ENCODE measurements around the gene EMID1. TPM values are rescaled to one million over a fixed set of nuclear protein-coding genes. Genes with fewer than 3 reads are reported as not detected.

Gene EMID1
- total and polyA plus RNA-seq, 2 donors from 2014 or later: 9.6 to 25.5 TPM

DNA sequence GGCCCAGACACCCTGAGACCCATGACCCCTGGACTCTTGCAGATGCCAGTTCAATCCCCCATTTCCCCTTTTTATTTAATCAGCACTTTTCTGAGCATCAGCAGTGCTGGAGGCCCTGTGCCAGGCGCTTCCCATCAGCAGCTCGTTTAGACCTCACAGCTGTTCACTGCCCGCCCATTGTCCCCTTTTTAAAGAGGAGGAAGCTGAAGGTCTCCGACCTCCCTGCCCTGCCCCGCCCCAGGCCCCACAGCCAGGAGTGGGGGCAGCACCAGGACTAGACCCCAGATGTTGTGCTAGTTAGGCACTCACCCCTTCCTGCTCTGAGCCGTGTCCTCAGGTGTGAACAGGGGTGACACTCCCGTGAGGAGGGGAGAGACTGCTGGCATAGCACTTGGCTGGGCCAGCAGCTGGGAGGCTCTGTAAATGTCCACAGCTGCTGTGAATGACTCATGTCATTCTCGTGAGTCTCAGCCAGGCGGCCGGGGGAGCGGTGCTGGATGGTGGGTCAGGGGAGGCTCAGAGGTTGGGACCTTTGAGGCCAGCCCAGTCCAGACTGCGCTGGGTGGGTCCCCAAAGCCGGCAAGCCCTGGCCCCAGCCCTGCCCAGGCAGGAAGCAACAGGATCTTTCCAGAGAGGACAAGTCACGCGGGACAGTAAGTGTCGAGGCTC is 19.9 kb downstream of the EMID1 start:
- H3K4me1 ChIP-seq (ENCODE audit: control insufficient read depth in 2 of 3, insufficient read depth in 2 of 3, low read depth in 1 of 3, low read length in 3 of 3): peaks cover 0 to 5% (median 0%) of the 10 kb centered on the region in 3 donors
- H3K27me3 ChIP-seq (ENCODE audit: control insufficient read depth, insufficient read depth, low read length): no peaks in the 10 kb centered on the region
- DNase-seq (peak in 3 of 5 donors; percentile 35 to 95 (median 42)), FAIRE-seq (no peak)
- H3K27ac ChIP-seq (ENCODE audit: low read depth in 2 of 2, low read length in 2 of 2): peak overlapping the region; percentile 22 to 75
- H3K36me3 ChIP-seq (ENCODE audit: control insufficient read depth in 2 of 3, insufficient read depth in 3 of 3, low read length in 3 of 3): no peaks in the 10 kb centered on the region
- TF ChIP-seq, protein P1, sequence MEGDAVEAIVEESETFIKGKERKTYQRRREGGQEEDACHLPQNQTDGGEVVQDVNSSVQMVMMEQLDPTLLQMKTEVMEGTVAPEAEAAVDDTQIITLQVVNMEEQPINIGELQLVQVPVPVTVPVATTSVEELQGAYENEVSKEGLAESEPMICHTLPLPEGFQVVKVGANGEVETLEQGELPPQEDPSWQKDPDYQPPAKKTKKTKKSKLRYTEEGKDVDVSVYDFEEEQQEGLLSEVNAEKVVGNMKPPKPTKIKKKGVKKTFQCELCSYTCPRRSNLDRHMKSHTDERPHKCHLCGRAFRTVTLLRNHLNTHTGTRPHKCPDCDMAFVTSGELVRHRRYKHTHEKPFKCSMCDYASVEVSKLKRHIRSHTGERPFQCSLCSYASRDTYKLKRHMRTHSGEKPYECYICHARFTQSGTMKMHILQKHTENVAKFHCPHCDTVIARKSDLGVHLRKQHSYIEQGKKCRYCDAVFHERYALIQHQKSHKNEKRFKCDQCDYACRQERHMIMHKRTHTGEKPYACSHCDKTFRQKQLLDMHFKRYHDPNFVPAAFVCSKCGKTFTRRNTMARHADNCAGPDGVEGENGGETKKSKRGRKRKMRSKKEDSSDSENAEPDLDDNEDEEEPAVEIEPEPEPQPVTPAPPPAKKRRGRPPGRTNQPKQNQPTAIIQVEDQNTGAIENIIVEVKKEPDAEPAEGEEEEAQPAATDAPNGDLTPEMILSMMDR (IDR thresholded peaks at IDR 0.05; ENCODE audit: borderline replicate concordance, extremely low read depth, insufficient read depth): no peak
- no peaks in the 10 kb centered on the region for H3K9me3 ChIP-seq (ENCODE audit: control insufficient read depth in 2 of 3, insufficient read depth in 1 of 3, low read length in 3 of 3)
- H3K9ac ChIP-seq (ENCODE audit: low read length in 3 of 3): no peak overlapping the region
- intact Hi-C loops (cut with DNase I): no loop called here
- H3K4me3 ChIP-seq (ENCODE audit: low read length in 3 of 3): no peak overlapping the region

DNA sequence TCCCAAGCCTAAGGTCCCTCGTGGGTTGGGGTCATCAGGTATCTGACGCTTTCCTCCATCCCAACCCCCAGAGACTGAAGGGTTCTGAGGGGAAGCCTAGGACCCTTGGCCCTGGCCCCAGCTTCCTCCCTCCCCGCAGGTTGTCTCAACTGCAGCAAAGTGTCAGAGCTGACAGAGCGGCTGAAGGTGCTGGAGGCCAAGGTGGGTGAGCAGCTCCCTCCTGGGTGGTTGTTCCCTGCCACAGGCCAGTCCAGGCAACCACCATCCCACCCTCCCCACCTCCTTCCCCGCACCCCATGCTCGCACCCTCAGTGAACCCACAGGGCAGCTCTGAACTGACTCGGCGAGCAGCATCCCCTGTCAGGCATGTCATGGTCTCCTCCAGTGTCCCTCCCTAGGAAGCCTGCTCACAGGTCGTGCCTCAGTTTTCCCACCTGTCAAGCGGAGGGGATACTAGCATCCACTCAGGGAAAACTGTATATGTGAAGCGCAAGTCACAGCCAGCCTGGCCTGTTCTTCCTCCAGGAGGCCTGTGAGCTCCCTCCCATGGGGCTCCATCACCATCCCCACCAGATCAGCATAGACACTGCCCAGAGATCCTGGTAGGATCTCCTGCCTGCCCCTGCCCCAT is 20.8 kb downstream of the EMID1 start:
- peak overlapping the region in 1 of 2 donors; percentile 75 for H3K27ac ChIP-seq (ENCODE audit: low read depth in 2 of 2, low read length in 2 of 2)
- no peak overlapping the region for H3K4me3 ChIP-seq (ENCODE audit: low read length in 3 of 3)
- H3K27me3 ChIP-seq (ENCODE audit: control insufficient read depth, insufficient read depth, low read length): no peaks in the 10 kb centered on the region
- TF ChIP-seq, protein P1 (IDR thresholded peaks at IDR 0.05; ENCODE audit: borderline replicate concordance, extremely low read depth, insufficient read depth): no peak
- H3K9me3 ChIP-seq (ENCODE audit: control insufficient read depth in 2 of 3, insufficient read depth in 1 of 3, low read length in 3 of 3): no peaks in the 10 kb centered on the region
- peak in 1 of 5 donors; percentile 66 for DNase-seq
- peaks cover 0 to 5% (median 0%) of the 10 kb centered on the region in 3 donors for H3K4me1 ChIP-seq (ENCODE audit: control insufficient read depth in 2 of 3, insufficient read depth in 2 of 3, low read depth in 1 of 3, low read length in 3 of 3)
- intact Hi-C loops (cut with DNase I): no loop called here
- FAIRE-seq: no peak
- H3K9ac ChIP-seq (ENCODE audit: low read length in 3 of 3): no peak overlapping the region
- no peaks in the 10 kb centered on the region for H3K36me3 ChIP-seq (ENCODE audit: control insufficient read depth in 2 of 3, insufficient read depth in 3 of 3, low read length in 3 of 3)

DNA sequence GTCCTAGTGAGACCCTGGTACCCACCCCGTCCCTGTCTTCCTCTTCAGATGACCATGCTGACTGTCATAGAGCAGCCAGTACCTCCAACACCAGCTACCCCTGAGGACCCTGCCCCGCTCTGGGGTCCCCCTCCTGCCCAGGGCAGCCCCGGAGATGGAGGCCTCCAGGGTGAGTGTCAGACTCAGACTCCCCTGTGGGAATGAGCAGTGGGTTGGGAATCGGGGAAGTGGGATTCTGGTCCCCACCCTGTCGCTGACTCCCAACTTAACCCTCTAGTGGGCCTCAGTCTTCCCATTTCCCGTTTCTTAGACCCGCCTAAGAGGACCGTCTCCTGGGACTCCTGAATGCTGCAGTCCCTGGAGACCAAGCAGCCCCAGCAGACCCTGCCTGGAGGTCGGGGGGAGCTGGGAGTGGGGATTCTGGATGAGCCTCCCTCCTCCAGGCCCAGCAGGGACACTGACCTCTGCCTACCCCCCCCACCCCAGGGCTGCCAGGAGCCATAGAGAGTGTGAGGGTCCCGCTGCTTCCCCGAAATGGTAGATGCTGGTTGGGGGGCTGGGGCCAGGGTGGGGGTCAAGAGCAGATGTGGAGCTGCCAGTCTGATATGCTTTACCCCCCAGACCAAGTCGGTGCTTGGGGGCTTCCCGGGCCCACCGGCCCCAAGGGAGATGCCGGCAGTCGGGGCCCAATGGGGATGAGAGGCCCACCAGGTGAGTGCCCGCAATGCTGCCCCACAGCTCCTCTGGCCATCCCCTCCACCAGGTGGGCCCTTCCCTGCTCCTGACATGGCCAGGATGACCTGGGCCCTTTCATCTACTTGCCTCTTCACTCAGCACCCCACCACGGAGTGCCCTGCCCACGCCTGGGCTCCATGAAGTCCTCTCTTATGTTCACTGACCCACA is 25.5 kb downstream of the EMID1 start:
- DNase-seq (peak in 1 of 5 donors; percentile 66), FAIRE-seq (no peak)
- Histone ChIP-seq H3K27me3 (ENCODE audit: control insufficient read depth, insufficient read depth, low read length) (no peaks in the 10 kb centered on the region), H3K36me3 (ENCODE audit: control insufficient read depth in 2 of 3, insufficient read depth in 3 of 3, low read length in 3 of 3) (no peaks in the 10 kb centered on the region), H3K9me3 (ENCODE audit: control insufficient read depth in 2 of 3, insufficient read depth in 1 of 3, low read length in 3 of 3) (no peaks in the 10 kb centered on the region), H3K9ac (ENCODE audit: low read length in 3 of 3) (no peak overlapping the region), H3K4me3 (ENCODE audit: low read length in 3 of 3) (no peak overlapping the region), H3K27ac (ENCODE audit: low read depth in 2 of 2, low read length in 2 of 2) (no peak overlapping the region), H3K4me1 (ENCODE audit: control insufficient read depth in 2 of 3, insufficient read depth in 2 of 3, low read depth in 1 of 3, low read length in 3 of 3) (peaks cover 0 to 6% (median 0%) of the 10 kb centered on the region in 3 donors)
- TF ChIP-seq, protein P1 (IDR thresholded peaks at IDR 0.05; ENCODE audit: borderline replicate concordance, extremely low read depth, insufficient read depth): no peak
- intact Hi-C loops (cut with DNase I): no loop called here

All from kidney (tissue), 14 donors.